Measurements from ENCODE around the gene CHEK1. TPM values are rescaled to one million over a fixed set of nuclear protein-coding genes. Genes with fewer than 3 reads are reported as not detected.

The CHEK1 gene
- total and polyA plus RNA-seq, 2 of the 8 experiments (the other 6 are each of a cell fraction or from before 2014, with no cell fraction given): 37.7 to 133 TPM

GRCh38 chr11:125679397-125679796 lies 54.4 kb downstream of the CHEK1 start:
- Histone ChIP-seq H2BK15ac (ENCODE audit: low read length) (no peak overlapping the region), H3K27ac (ENCODE audit: low read depth, low read length) (no peak overlapping the region), H3K36me3 (ENCODE audit: control insufficient read depth in 2 of 4, insufficient read depth in 4 of 4, low read length in 3 of 4) (peaks cover 0 to 36% (median 25%) of the 10 kb centered on the region in 4 experiments; a peak in 7 of 8 replicates), H2BK120ac (replicated peaks; ENCODE audit: low read depth, low read length) (no peak overlapping the region), H3K14ac (ENCODE audit: insufficient read length) (no peak overlapping the region), H4K8ac (ENCODE audit: extremely low read depth, insufficient read depth, low read length) (no peak overlapping the region), H2BK5ac (ENCODE audit: low read depth, low read length) (no peak overlapping the region), H3K9me3 (ENCODE audit: insufficient read depth in 2 of 2, low read depth in 1 of 2, low read length in 1 of 2) (no peaks in the 10 kb centered on the region), H4K5ac (ENCODE audit: insufficient read length, low read depth, low read length) (no peak overlapping the region), H3K23me2 (ENCODE audit: low read depth, low read length) (no peaks in the 10 kb centered on the region), H3K18ac (ENCODE audit: extremely low read depth, low read length) (no peak overlapping the region), H3K56ac (replicated peaks; ENCODE audit: insufficient read length, low read depth, low read length) (no peak overlapping the region), H3K4me2 (ENCODE audit: insufficient read depth in 1 of 2, low read depth in 2 of 2, low read length in 2 of 2) (no peak overlapping the region), H4K20me1 (replicated peaks in 1 of 2; ENCODE audit: control insufficient read depth in 1 of 2, insufficient read depth in 2 of 2, low read length in 2 of 2) (no peaks in the 10 kb centered on the region), H3K4me3 (ENCODE audit: extremely low read depth in 1 of 4, insufficient read depth in 2 of 4, low read depth in 3 of 4, low read length in 4 of 4) (no peak overlapping the region), H3K79me1 (ENCODE audit: low read depth, low read length) (0 out of 2 replicates have a peak, but pooled peaks cover 2% of the 10 kb centered on the region), H3K4ac (replicated peaks; ENCODE audit: insufficient read length, low read depth, low read length) (no peak overlapping the region), H3K23ac (ENCODE audit: insufficient read length) (no peak overlapping the region), H2AFZ (ENCODE audit: low read length) (no peak overlapping the region), H2AK5ac (ENCODE audit: low read depth, low read length) (no peak overlapping the region), H4K91ac (replicated peaks; ENCODE audit: insufficient read length, low read length) (no peak overlapping the region), H3K79me2 (ENCODE audit: control insufficient read depth in 1 of 2, insufficient read depth in 2 of 2, low read length in 2 of 2) (no peaks in the 10 kb centered on the region), H3K4me1 (replicated peaks in 1 of 4; ENCODE audit: control insufficient read depth in 3 of 4, insufficient read depth in 4 of 4, low read length in 3 of 4) (no peaks in the 10 kb centered on the region), H3K9ac (replicated peaks in 1 of 4; ENCODE audit: extremely low read depth in 1 of 4, low read depth in 3 of 4, low read length in 3 of 4) (no peak overlapping the region), H3K27me3 (replicated peaks in 1 of 4; ENCODE audit: control insufficient read depth in 3 of 4, extremely low read depth in 1 of 4, insufficient read depth in 3 of 4, low read length in 3 of 4) (no peaks in the 10 kb centered on the region), H2BK12ac (ENCODE audit: low read depth, low read length) (no peak overlapping the region), H2BK20ac (ENCODE audit: low read length) (no peak overlapping the region)
- TF ChIP-seq KDM4A (IDR thresholded peaks at IDR 0.05; ENCODE audit: low read depth, low read length, severe bottlenecking) (no peak), CBX8 (IDR thresholded peaks at IDR 0.05; ENCODE audit: borderline replicate concordance, low read depth, low read length) (no peak), CHD1 (IDR thresholded peaks at IDR 0.05; ENCODE audit: low read depth, low read length) (no peak)
- POLR2A ChIA-PET (ENCODE audit: partially characterized antibody): interaction anchor here (0.9 to 3.4 kb wide), 3 partner anchors 8 to 200 kb away, joined by 3 to 18 read pairs (median 3); no protein-coding TSS in a partner anchor
- FAIRE-seq (no peak), DNase-seq (ENCODE audit: low read depth in 1 of 2, low spot score in 2 of 2) (no peak)
- CTCF ChIA-PET (ENCODE audit: partially characterized antibody): interaction anchor here (0.6 to 5.7 kb wide), 20 partner anchors 9 to 199 kb away, joined by 3 to 45 read pairs (median 3); partner anchors contain the start of gene EI24
- 89% methylated on average over 4 of the region's 4 CpGs; no CpG with 5 or more reads in 1 of the 2 experiments for WGBS, 2 experiments (ENCODE audit: extremely low coverage in 1 of 2, insufficient coverage in 1 of 2, insufficient read length in 1 of 2, insufficient replicate concordance in 2 of 2, low coverage in 1 of 2, low lambda C conversion rate in 2 of 2, missing lambda C conversion rate in 1 of 2)
